IPS-NIHi7 (cell line): Measurements from ENCODE around the gene PRSS50.

ENCODE experiments used
- DNase-seq: peaks from one replicate; pipeline ENCODE4 v3.0.0; 2012; ENCODE audit warnings: mixed read lengths; ENCODE audit errors: extremely low spot score

PRSS50 gene

GRCh38 chr3:46725621-46726314 lies 8.1 kb upstream of the PRSS50 start:
- DNase-seq, result no peak

- DNase-seq, result no peak
Measured at GRCh38 chr3:46724424-46724823, 6.8 kb upstream of the PRSS50 start.

GRCh38 chr3:46722443-46722842 lies 4.8 kb upstream of the PRSS50 start:
- no peak for DNase-seq

GRCh38 chr3:46721009-46721408 lies 3.3 kb upstream of the PRSS50 start:
- no peak for DNase-seq

GRCh38 chr3:46719735-46720271 lies 2.1 kb upstream of the PRSS50 start:
- no peak for DNase-seq

- DNase-seq, result no peak
Measured at GRCh38 chr3:46719044-46719565, 1.4 kb upstream of the PRSS50 start.

GRCh38 chr3:46716461-46717441 lies 918 bp downstream of the PRSS50 start:
- no peak for DNase-seq

- DNase-seq, result no peak
Measured at GRCh38 chr3:46715507-46716175, 2.0 kb downstream of the PRSS50 start.

GRCh38 chr3:46714728-46715506 lies 2.8 kb downstream of the PRSS50 start:
- DNase-seq, result no peak

- no peak for DNase-seq
Measured at GRCh38 chr3:46713898-46714552, 3.6 kb downstream of the PRSS50 start.

- DNase-seq, result no peak
Measured at GRCh38 chr3:46713050-46713897, 4.4 kb downstream of the PRSS50 start.

- no peak for DNase-seq
Measured at GRCh38 chr3:46712191-46713049, 5.2 kb downstream of the PRSS50 start.

- DNase-seq, result no peak
Measured at GRCh38 chr3:46711760-46712159, 5.9 kb downstream of the PRSS50 start.

GRCh38 chr3:46711305-46711704 lies 6.4 kb downstream of the PRSS50 start:
- DNase-seq, result no peak

GRCh38 chr3:46710671-46711295 lies 6.9 kb downstream of the PRSS50 start:
- DNase-seq, result no peak

GRCh38 chr3:46710229-46710628 lies 7.4 kb downstream of the PRSS50 start:
- no peak for DNase-seq

- no peak for DNase-seq
Measured at GRCh38 chr3:46709721-46710120, 7.9 kb downstream of the PRSS50 start.

- no peak for DNase-seq
Measured at GRCh38 chr3:46709157-46709654, 8.5 kb downstream of the PRSS50 start.
